ENCODE measurements around the gene GRIN3B.
A peak's percentile ranks its signal among the peaks of the same experiment; 100 is the strongest.

The GRIN3B gene

GRCh38 chr19:1052349-1052975, 52.2 kb downstream of the GRIN3B start:
- H3K27ac Mint-ChIP-seq: no peak overlapping the region
- DNase-seq (ENCODE audit: low spot score): no peak

GRCh38 chr19:1053176-1054101, 53.2 kb downstream of the GRIN3B start:
- H3K27me3 Mint-ChIP-seq (ENCODE audit: low read depth): no peaks in the 10 kb centered on the region

More at GRCh38 chr19:1052349-1052975, 52.2 kb downstream of the GRIN3B start:
- H3K9me3 Mint-ChIP-seq: no peaks in the 10 kb centered on the region
- H3K4me1 Mint-ChIP-seq (ENCODE audit: low read depth): peaks cover 6% of the 10 kb centered on the region
- H3K27me3 Mint-ChIP-seq (ENCODE audit: low read depth): no peaks in the 10 kb centered on the region
- no peak overlapping the region for H3K4me3 Mint-ChIP-seq
- H3K36me3 Mint-ChIP-seq (ENCODE audit: low read depth): peaks cover 9% of the 10 kb centered on the region

GRCh38 chr19:1054102-1055027, 54.1 kb downstream of the GRIN3B start:
- peaks cover 10% of the 10 kb centered on the region for H3K36me3 Mint-ChIP-seq (ENCODE audit: low read depth)
- H3K27ac Mint-ChIP-seq: no peak overlapping the region
- no peaks in the 10 kb centered on the region for H3K27me3 Mint-ChIP-seq (ENCODE audit: low read depth)
- no peaks in the 10 kb centered on the region for H3K9me3 Mint-ChIP-seq
- no peak for DNase-seq (ENCODE audit: low spot score)
- H3K4me3 Mint-ChIP-seq: no peak overlapping the region
- peaks cover 12% of the 10 kb centered on the region for H3K4me1 Mint-ChIP-seq (ENCODE audit: low read depth)

More at GRCh38 chr19:1053176-1054101, 53.2 kb downstream of the GRIN3B start:
- Mint-ChIP-seq H3K36me3 (ENCODE audit: low read depth) (peaks cover 10% of the 10 kb centered on the region), H3K27ac (no peak overlapping the region), H3K4me1 (ENCODE audit: low read depth) (peaks cover 12% of the 10 kb centered on the region), H3K4me3 (no peak overlapping the region), H3K9me3 (no peaks in the 10 kb centered on the region)
- no peak for DNase-seq (ENCODE audit: low spot score)

- H3K9me3 Mint-ChIP-seq: no peaks in the 10 kb centered on the region
- H3K4me1 Mint-ChIP-seq (ENCODE audit: low read depth): peaks cover 12% of the 10 kb centered on the region
- H3K4me3 Mint-ChIP-seq: no peak overlapping the region
- H3K36me3 Mint-ChIP-seq (ENCODE audit: low read depth): peaks cover 10% of the 10 kb centered on the region
- no peak overlapping the region for H3K27ac Mint-ChIP-seq
- H3K27me3 Mint-ChIP-seq (ENCODE audit: low read depth): no peaks in the 10 kb centered on the region
- no peak for DNase-seq (ENCODE audit: low spot score)
Observed at GRCh38 chr19:1055028-1055425, 54.8 kb downstream of the GRIN3B start.

GRCh38 chr19:1055886-1056620, 55.8 kb downstream of the GRIN3B start:
- Mint-ChIP-seq H3K4me3 (no peak overlapping the region), H3K36me3 (ENCODE audit: low read depth) (peaks cover 10% of the 10 kb centered on the region), H3K27me3 (ENCODE audit: low read depth) (no peaks in the 10 kb centered on the region), H3K4me1 (ENCODE audit: low read depth) (peaks cover 12% of the 10 kb centered on the region), H3K9me3 (no peaks in the 10 kb centered on the region), H3K27ac (no peak overlapping the region)
- DNase-seq (ENCODE audit: low spot score): no peak

GRCh38 chr19:1057176-1057855, 57.1 kb downstream of the GRIN3B start:
- H3K27me3 Mint-ChIP-seq (ENCODE audit: low read depth): no peaks in the 10 kb centered on the region
- H3K36me3 Mint-ChIP-seq (ENCODE audit: low read depth): peaks cover 10% of the 10 kb centered on the region
- no peaks in the 10 kb centered on the region for H3K9me3 Mint-ChIP-seq
- DNase-seq (ENCODE audit: low spot score): no peak
- peaks cover 12% of the 10 kb centered on the region for H3K4me1 Mint-ChIP-seq (ENCODE audit: low read depth)
- peak overlapping the region; percentile 64 for H3K27ac Mint-ChIP-seq
- no peak overlapping the region for H3K4me3 Mint-ChIP-seq

GRCh38 chr19:1058112-1058511, 57.9 kb downstream of the GRIN3B start:
- H3K36me3 Mint-ChIP-seq (ENCODE audit: low read depth): peaks cover 10% of the 10 kb centered on the region
- no peaks in the 10 kb centered on the region for H3K27me3 Mint-ChIP-seq (ENCODE audit: low read depth)
- H3K27ac Mint-ChIP-seq: no peak overlapping the region
- peaks cover 10% of the 10 kb centered on the region for H3K4me1 Mint-ChIP-seq (ENCODE audit: low read depth)
- no peaks in the 10 kb centered on the region for H3K9me3 Mint-ChIP-seq
- no peak overlapping the region for H3K4me3 Mint-ChIP-seq
- DNase-seq (ENCODE audit: low spot score): no peak

Data from T-helper 2 cell treated with Interferon-gamma antibody and Interleukin-4, amounts not matched to agents 5 μg/mL and 100 μg/mL, for 36 hours (primary cell).